K562 (cell line): ENCODE results near the gene HAUS5. TPM values are rescaled to one million over a fixed set of nuclear protein-coding genes. Genes with fewer than 3 reads are reported as not detected.

Source experiments
- CHCHD3 ChIP-seq: fragments of 250-450 bp; sonication (Bioruptor Pico); IDR thresholded peaks from 2 replicates; pipeline ENCODE4 v2.1.2; 2022; ENCODE audit warnings: mild to moderate bottlenecking
- CXXC5 ChIP-seq: fragments of 250-450 bp; sonication (Bioruptor Pico); IDR thresholded peaks from 2 replicates; pipeline ENCODE4 v1.8.0; 2022; ENCODE audit warnings: inconsistent platforms, mild to moderate bottlenecking, moderate library complexity
- DACH1 ChIP-seq: fragments of 450-650 bp; IDR thresholded peaks from 2 replicates; pipeline ENCODE4 v1.6.1; 2018; ENCODE audit not compliant: partially characterized antibody
- ETV1 ChIP-seq: fragments of 450-650 bp; conservative IDR thresholded peaks from 2 replicates; pipeline ENCODE4 v1.6.1; 2016; ENCODE audit warnings: missing genetic modification characterization, control low read depth, low read depth, missing compliant biosample characterization
- ETV5 ChIP-seq: sonication (generic); formaldehyde crosslinking; IDR thresholded peaks from 2 replicates; pipeline ENCODE4 v1.4.0; 2020; ENCODE audit warnings: low read depth, mild to moderate bottlenecking, missing genetic modification reagents
- FOS ChIP-seq: IDR thresholded peaks from 3 replicates; pipeline ENCODE4 v1.6.1; 2011; ENCODE audit not compliant: insufficient read length; ENCODE audit errors: extremely low read depth
- KLF13 ChIP-seq: fragments of 450-650 bp; IDR thresholded peaks from 2 replicates; pipeline ENCODE4 v1.6.1; 2016; ENCODE audit warnings: missing genetic modification characterization, low read depth, mild to moderate bottlenecking, missing compliant biosample characterization, moderate library complexity, borderline replicate concordance
- MED1 ChIP-seq: sonication (generic); formaldehyde crosslinking; IDR thresholded peaks from 2 replicates; pipeline ENCODE4 v1.8.1; 2023; ENCODE audit warnings: missing genetic modification reagents, borderline replicate concordance
- MEIS2 ChIP-seq: fragments of 450-650 bp; IDR thresholded peaks from 2 replicates; pipeline ENCODE4 v1.6.1; 2014; ENCODE audit warnings: mild to moderate bottlenecking; ENCODE audit not compliant: partially characterized antibody
- PTBP1 ChIP-seq: fragments of 200-400 bp; formaldehyde crosslinking; IDR thresholded peaks from 2 replicates; pipeline ENCODE4 v1.6.1; 2017; ENCODE audit warnings: low read depth, low read length
- RBM15 ChIP-seq: fragments of 200-400 bp; formaldehyde crosslinking; IDR thresholded peaks from 2 replicates; pipeline ENCODE4 v1.6.1; 2018; ENCODE audit warnings: mild to moderate bottlenecking, low read length, moderate library complexity; ENCODE audit not compliant: insufficient read depth
- SMARCB1 ChIP-seq: IDR thresholded peaks from 2 replicates; pipeline ENCODE4 v1.6.1; 2011; ENCODE audit warnings: improper control_type of control experiment, low read depth; ENCODE audit not compliant: insufficient read length
- SPI1 ChIP-seq: IDR thresholded peaks from 2 replicates; pipeline ENCODE4 v1.6.1; 2011; ENCODE audit warnings: low read depth, low read length, control low read depth, borderline replicate concordance
- SUPT5H ChIP-seq: fragments of 450-650 bp; IDR thresholded peaks from 2 replicates; pipeline ENCODE4 v1.6.1; 2016
- XRCC4 ChIP-seq: IDR thresholded peaks from one replicate; pipeline ENCODE4 v1.6.1; 2011; ENCODE audit not compliant: insufficient read depth, insufficient read length; ENCODE audit errors: extremely low read depth
- XRCC5 ChIP-seq: fragments of 200-400 bp; formaldehyde crosslinking; IDR thresholded peaks from 2 replicates; pipeline ENCODE4 v1.6.1; 2017; ENCODE audit warnings: low read depth, mild to moderate bottlenecking, low read length
- ZFP1 ChIP-seq: fragments of 450-650 bp; formaldehyde crosslinking; IDR thresholded peaks from 2 replicates; pipeline ENCODE4 v1.4.0; 2020; ENCODE audit warnings: mild to moderate bottlenecking, mixed read lengths
- ZNF146 ChIP-seq: IDR thresholded peaks from one replicate; pipeline ENCODE4 v1.6.1; 2018; ENCODE audit warnings: missing compliant biosample characterization; ENCODE audit not compliant: unreplicated experiment
- ZNF232 ChIP-seq: sonication (generic); formaldehyde crosslinking; IDR thresholded peaks from 2 replicates; pipeline ENCODE4 v1.8.0; 2022; ENCODE audit warnings: mild to moderate bottlenecking, missing genetic modification reagents
- ZNF3 ChIP-seq: fragments of 250-450 bp; sonication (Bioruptor Pico); IDR thresholded peaks from 2 replicates; pipeline ENCODE4 v1.5.0; 2021; ENCODE audit warnings: mild to moderate bottlenecking, moderate library complexity
- ZNF311 ChIP-seq: fragments of 250-450 bp; sonication (Bioruptor Pico); IDR thresholded peaks from 2 replicates; pipeline ENCODE4 v1.4.0; 2020; ENCODE audit warnings: mild to moderate bottlenecking, moderate library complexity
- ZNF77 ChIP-seq: fragments of 250-450 bp; sonication (Bioruptor Pico); IDR thresholded peaks from 2 replicates; pipeline ENCODE4 v1.5.0; 2020
- polyA plus RNA-seq, 8 experiments: library from polyadenylated mRNA; depleted of rRNA in 4 of 8; stranded (reverse) in 5 of 8; unstranded in 3 of 8; fragments of >200 nt; fragmentation: Nextera tagmentation in 2 of 8; fragmentation: Illumina TruSeq in 1 of 8; extraction: Ambion mirVana in 2 of 8; extraction: Trizol in 1 of 8; gene quantifications; 2 replicates each; pipeline versions ENCODE4 v1.2.1 to v1.2.3, GENCODE V29; 2011 to 2014; ENCODE audit warnings: inconsistent platforms in 1 of 8, missing spikeins in 1 of 8
- total RNA-seq, 7 experiments: library from RNA; depleted of rRNA in 6 of 7; stranded (reverse); fragments of >200 nt in 6 of 7; fragmentation: Illumina TruSeq in 2 of 7; extraction: Trizol in 2 of 7; gene quantifications; 2 replicates each; pipeline versions ENCODE4 v1.2.1 to v1.2.3, GENCODE V29; 2011 to 2021; ENCODE audit warnings: low replicate concordance in 1 of 7
- TF ChIP-seq, protein P1 (sequence below): fragments of 250-450 bp; sonication (Bioruptor Pico); IDR thresholded peaks from 2 replicates; pipeline ENCODE4 v1.5.0; 2020; ENCODE audit warnings: mild to moderate bottlenecking
- TF ChIP-seq, protein P2 (sequence below): sonication (generic); formaldehyde crosslinking; IDR thresholded peaks from 2 replicates; pipeline ENCODE4 v1.8.1; 2023; ENCODE audit warnings: mild to moderate bottlenecking, missing genetic modification reagents
- TF ChIP-seq, protein P3 (sequence below): sonication (generic); formaldehyde crosslinking; IDR thresholded peaks from 2 replicates; pipeline ENCODE4 v1.8.1; 2022; ENCODE audit warnings: missing genetic modification reagents

HAUS5 gene
- total and polyA plus RNA-seq, 9 of the 15 experiments (the other 6 are each of a cell fraction or from before 2014, with no cell fraction given): 3.5 to 41.3 (median 14.2) TPM

DNA sequence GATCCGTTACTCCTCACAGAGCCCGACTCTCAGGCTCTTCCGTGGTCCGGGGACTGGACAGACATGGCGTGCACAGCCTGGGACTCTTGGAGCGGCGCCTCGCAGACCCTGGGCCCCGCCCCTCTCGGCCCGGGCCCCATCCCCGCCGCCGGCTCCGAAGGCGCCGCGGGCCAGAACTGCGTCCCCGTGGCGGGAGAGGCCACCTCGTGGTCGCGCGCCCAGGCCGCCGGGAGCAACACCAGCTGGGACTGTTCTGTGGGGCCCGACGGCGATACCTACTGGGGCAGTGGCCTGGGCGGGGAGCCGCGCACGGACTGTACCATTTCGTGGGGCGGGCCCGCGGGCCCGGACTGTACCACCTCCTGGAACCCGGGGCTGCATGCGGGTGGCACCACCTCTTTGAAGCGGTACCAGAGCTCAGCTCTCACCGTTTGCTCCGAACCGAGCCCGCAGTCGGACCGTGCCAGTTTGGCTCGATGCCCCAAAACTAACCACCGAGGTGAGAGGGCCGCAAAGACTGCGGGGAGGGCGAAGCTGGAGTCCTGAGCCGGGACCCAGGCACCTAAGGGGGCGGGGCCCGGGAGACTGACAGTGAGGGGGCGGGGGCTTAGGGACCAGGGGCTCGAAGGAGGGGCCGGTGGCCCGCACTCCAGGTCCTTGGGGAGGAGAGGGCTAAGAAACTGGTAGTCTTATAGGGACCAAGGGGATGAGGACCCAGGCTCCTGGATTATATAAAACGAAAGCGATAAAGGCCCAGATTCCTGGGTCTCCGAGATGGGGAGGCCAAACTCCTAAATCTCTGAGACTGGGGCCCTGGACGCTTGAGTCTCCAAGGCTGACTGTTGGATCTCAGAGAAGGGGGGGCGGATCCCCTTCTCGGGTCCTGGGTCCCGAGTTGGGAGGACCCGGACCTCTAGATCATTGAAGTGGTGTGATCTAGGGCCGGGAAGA is 31.0 kb downstream of the HAUS5 start (continued):
- no peak for TF ChIP-seq MED1 (CRISPR knock-in tag)
- no peak for TF ChIP-seq FOS
- no peak for TF ChIP-seq RBM15
- no peak for TF ChIP-seq ETV1 (tag)
- no peak for TF ChIP-seq MEIS2
- 0 out of 2 replicates have a peak, but pooled peaks have one; percentile 63 for TF ChIP-seq ZNF311 (CRISPR knock-in tag)
- TF ChIP-seq ZNF146 (CRISPR knock-in tag): no peak
- TF ChIP-seq, protein P1, sequence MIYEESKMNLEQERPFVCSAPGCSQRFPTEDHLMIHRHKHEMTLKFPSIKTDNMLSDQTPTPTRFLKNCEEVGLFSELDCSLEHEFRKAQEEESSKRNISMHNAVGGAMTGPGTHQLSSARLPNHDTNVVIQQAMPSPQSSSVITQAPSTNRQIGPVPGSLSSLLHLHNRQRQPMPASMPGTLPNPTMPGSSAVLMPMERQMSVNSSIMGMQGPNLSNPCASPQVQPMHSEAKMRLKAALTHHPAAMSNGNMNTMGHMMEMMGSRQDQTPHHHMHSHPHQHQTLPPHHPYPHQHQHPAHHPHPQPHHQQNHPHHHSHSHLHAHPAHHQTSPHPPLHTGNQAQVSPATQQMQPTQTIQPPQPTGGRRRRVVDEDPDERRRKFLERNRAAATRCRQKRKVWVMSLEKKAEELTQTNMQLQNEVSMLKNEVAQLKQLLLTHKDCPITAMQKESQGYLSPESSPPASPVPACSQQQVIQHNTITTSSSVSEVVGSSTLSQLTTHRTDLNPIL (CRISPR knock-in tag): no peak
- no peak for TF ChIP-seq XRCC4
- peak; percentile 71 for TF ChIP-seq SUPT5H
- TF ChIP-seq ZNF232 (CRISPR knock-in tag): peak; percentile 97
- no peak for TF ChIP-seq CHCHD3 (CRISPR knock-in tag)
- no peak for TF ChIP-seq SPI1
- TF ChIP-seq XRCC5: no peak; the same call in 1 of the 2 replicates
- TF ChIP-seq KLF13 (tag): peak; percentile 87
- TF ChIP-seq ZNF3 (CRISPR knock-in tag): no peak
- TF ChIP-seq PTBP1: 0 out of 2 replicates have a peak, but pooled peaks have one; percentile 43
- no peak for TF ChIP-seq ZFP1
- TF ChIP-seq, protein P2, sequence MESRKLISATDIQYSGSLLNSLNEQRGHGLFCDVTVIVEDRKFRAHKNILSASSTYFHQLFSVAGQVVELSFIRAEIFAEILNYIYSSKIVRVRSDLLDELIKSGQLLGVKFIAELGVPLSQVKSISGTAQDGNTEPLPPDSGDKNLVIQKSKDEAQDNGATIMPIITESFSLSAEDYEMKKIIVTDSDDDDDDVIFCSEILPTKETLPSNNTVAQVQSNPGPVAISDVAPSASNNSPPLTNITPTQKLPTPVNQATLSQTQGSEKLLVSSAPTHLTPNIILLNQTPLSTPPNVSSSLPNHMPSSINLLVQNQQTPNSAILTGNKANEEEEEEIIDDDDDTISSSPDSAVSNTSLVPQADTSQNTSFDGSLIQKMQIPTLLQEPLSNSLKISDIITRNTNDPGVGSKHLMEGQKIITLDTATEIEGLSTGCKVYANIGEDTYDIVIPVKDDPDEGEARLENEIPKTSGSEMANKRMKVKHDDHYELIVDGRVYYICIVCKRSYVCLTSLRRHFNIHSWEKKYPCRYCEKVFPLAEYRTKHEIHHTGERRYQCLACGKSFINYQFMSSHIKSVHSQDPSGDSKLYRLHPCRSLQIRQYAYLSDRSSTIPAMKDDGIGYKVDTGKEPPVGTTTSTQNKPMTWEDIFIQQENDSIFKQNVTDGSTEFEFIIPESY: peak; percentile 92
- TF ChIP-seq, protein P3, sequence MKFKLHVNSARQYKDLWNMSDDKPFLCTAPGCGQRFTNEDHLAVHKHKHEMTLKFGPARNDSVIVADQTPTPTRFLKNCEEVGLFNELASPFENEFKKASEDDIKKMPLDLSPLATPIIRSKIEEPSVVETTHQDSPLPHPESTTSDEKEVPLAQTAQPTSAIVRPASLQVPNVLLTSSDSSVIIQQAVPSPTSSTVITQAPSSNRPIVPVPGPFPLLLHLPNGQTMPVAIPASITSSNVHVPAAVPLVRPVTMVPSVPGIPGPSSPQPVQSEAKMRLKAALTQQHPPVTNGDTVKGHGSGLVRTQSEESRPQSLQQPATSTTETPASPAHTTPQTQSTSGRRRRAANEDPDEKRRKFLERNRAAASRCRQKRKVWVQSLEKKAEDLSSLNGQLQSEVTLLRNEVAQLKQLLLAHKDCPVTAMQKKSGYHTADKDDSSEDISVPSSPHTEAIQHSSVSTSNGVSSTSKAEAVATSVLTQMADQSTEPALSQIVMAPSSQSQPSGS (CRISPR knock-in tag): no peak
- no peak for TF ChIP-seq SMARCB1
- TF ChIP-seq DACH1: peak; percentile 87
- no peak; the same call in 1 of the 2 replicates for TF ChIP-seq ETV5 (CRISPR knock-in tag)
- no peak for TF ChIP-seq ZNF77
- TF ChIP-seq CXXC5 (CRISPR knock-in tag): peak; percentile 96
